Mucosa of descending colon (tissue), 3 donors: ENCODE results near the gene TOP2B. TPM values are rescaled to one million over a fixed set of nuclear protein-coding genes. Genes with fewer than 3 reads are reported as not detected.
A peak's percentile ranks its signal among the peaks of the same experiment; 100 is the strongest.

Source experiments
- ATAC-seq: fragments of 200-7000 bp; cut with Tn5 transposase; one replicate; pipeline ENCODE4 v1.9.1; 2020; ENCODE audit warnings: mild to moderate bottlenecking, moderate library complexity
- DNase-seq, 3 donors: peaks; one replicate each; pipeline ENCODE4 v3.0.0-alpha.2; 2020
- H3K36me3 ChIP-seq: fragments of 200-600 bp; one replicate; pipeline ENCODE4 v1.8.0; 2021; ENCODE audit warnings: low read depth, mild to moderate bottlenecking
- H3K4me1 ChIP-seq: fragments of 200-600 bp; one replicate; pipeline ENCODE4 v1.8.0; 2021; ENCODE audit warnings: low read depth, mild to moderate bottlenecking
- H3K4me3 ChIP-seq: fragments of 200-600 bp; one replicate; pipeline ENCODE4 v1.8.0; 2021; ENCODE audit warnings: mild to moderate bottlenecking
- H3K9me3 ChIP-seq: fragments of 200-600 bp; one replicate; pipeline ENCODE4 v1.8.0; 2021; ENCODE audit warnings: mild to moderate bottlenecking
- intact Hi-C, 2 donors: fragments of 100-400 bp; cut with DNase I in 1 of 2; cut with micrococcal nuclease in 1 of 2; formaldehyde crosslinking; loops; one replicate each; pipeline versions ENCODE4 v1.11.0 to v1.11.1; 2022; cut with DNase I, micrococcal nuclease
- total RNA-seq, 3 donors: library from RNA; stranded (reverse); fragmentation: NEBNext Ultra II Directional in 2 of 3; extraction: Animal tissue kit (Norgen Biotek cat#: 25700) in 2 of 3; gene quantifications; one replicate each; pipeline versions ENCODE4 v1.2.1 to v1.2.4, GENCODE V29; 2021 to 2023
- TF ChIP-seq, protein P1 (sequence below): fragments of 200-600 bp; IDR thresholded peaks from one replicate; pipeline ENCODE4 v1.8.0; 2022; ENCODE audit warnings: antibody characterized with exemption, mild to moderate bottlenecking
- donor health status: DM: no; HTN: no; CAD: no; lungs with moderate emphysema.
- donor health status: DM: no; HTN: no; CAD: no.
- donor health status: DM: no; HTN: yes; CAD: no.

The TOP2B gene
- total RNA-seq, 3 donors from 2014 or later = 72.1 to 111 (median 91.6) TPM

DNA sequence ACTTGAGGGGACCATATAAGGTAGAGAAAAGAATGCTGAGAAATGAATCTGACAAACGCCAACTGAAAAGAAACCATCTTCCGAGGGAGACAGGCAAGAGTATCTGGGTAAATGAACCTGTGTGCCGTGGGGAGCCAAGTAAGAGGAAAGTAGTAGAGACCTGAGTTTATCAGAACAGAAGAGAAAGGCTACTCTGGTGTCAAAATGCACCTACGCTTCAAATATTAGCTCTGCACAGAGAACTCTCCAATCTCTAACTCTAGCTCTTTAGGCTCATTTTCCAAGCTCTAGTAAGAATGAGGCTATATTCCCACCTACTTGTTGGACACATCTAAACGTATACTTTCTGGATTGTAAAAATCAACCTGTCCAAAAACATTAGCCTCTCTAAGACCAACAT is 53.5 kb downstream of the TOP2B start:
- Histone ChIP-seq H3K4me1 (no peaks in the 10 kb centered on the region), H3K36me3 (peaks cover 6% of the 10 kb centered on the region), H3K9me3 (no peaks in the 10 kb centered on the region), H3K4me3 (no peak overlapping the region)
- intact Hi-C loops = no loop called here
- TF ChIP-seq, protein P1, sequence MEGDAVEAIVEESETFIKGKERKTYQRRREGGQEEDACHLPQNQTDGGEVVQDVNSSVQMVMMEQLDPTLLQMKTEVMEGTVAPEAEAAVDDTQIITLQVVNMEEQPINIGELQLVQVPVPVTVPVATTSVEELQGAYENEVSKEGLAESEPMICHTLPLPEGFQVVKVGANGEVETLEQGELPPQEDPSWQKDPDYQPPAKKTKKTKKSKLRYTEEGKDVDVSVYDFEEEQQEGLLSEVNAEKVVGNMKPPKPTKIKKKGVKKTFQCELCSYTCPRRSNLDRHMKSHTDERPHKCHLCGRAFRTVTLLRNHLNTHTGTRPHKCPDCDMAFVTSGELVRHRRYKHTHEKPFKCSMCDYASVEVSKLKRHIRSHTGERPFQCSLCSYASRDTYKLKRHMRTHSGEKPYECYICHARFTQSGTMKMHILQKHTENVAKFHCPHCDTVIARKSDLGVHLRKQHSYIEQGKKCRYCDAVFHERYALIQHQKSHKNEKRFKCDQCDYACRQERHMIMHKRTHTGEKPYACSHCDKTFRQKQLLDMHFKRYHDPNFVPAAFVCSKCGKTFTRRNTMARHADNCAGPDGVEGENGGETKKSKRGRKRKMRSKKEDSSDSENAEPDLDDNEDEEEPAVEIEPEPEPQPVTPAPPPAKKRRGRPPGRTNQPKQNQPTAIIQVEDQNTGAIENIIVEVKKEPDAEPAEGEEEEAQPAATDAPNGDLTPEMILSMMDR = no peak
- ATAC-seq (no peak), DNase-seq (no peak)

DNA sequence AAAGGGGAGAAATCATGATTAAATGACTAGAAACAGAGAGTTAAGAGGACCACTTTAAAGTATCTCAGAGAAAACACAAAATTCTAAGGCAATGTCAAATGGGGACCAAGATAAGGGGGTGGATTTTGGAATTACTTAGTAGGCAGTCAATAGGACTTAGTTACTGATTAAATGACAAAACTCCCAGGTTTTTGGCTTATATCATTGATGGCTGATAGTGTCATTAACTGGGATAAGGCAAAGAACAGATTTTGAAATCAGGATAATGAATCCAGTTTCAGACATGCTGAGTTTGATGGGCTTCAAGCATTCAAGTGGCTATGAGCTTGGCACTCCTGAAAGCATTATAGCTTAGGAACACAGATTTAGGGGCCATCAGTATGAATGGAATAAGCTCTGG is 53.9 kb downstream of the TOP2B start:
- Histone ChIP-seq H3K4me1 (no peaks in the 10 kb centered on the region), H3K4me3 (no peak overlapping the region), H3K9me3 (no peaks in the 10 kb centered on the region), H3K36me3 (peaks cover 6% of the 10 kb centered on the region)
- DNase-seq (no peak), ATAC-seq (no peak)
- intact Hi-C loops = no loop called here
- TF ChIP-seq, protein P1 = no peak

DNA sequence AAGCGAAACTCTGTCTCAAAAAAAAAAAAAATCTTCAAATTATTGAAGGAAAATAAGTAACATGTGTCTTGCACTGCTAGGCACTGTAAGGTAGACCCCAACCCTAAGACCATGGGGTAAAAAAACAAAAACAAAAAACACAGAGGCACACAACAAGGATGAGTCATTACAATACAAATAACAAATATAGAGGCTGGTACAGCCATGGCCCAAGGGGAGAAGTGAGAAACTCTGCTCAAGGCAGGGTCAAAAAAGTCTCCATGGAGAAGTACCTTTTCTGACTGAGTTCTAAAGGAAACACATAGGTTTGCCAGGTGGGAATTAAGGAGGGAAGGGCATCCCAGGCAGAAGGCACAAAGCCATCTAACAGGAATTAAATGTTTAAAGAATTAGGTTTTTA is 54.5 kb downstream of the TOP2B start:
- no peaks in the 10 kb centered on the region for H3K4me1 ChIP-seq
- intact Hi-C loops = no loop called here
- DNase-seq (no peak), ATAC-seq (no peak)
- no peak overlapping the region for H3K4me3 ChIP-seq
- H3K9me3 ChIP-seq = no peaks in the 10 kb centered on the region
- H3K36me3 ChIP-seq = peaks cover 6% of the 10 kb centered on the region
- TF ChIP-seq, protein P1 = no peak

GRCh38 chr3:25604107-25604805 is 60.5 kb downstream of the TOP2B start:
- H3K36me3 ChIP-seq = no peaks in the 10 kb centered on the region
- intact Hi-C loops = loop anchor here in 1 of 2 donors (10.0 kb wide), 1 partner anchor 141 kb away; no protein-coding TSS in a partner anchor
- H3K4me1 ChIP-seq = no peaks in the 10 kb centered on the region
- H3K4me3 ChIP-seq = no peak overlapping the region
- no peak for DNase-seq
- no peaks in the 10 kb centered on the region for H3K9me3 ChIP-seq
- ATAC-seq = peak; percentile 42
- TF ChIP-seq, protein P1 = no peak

DNA sequence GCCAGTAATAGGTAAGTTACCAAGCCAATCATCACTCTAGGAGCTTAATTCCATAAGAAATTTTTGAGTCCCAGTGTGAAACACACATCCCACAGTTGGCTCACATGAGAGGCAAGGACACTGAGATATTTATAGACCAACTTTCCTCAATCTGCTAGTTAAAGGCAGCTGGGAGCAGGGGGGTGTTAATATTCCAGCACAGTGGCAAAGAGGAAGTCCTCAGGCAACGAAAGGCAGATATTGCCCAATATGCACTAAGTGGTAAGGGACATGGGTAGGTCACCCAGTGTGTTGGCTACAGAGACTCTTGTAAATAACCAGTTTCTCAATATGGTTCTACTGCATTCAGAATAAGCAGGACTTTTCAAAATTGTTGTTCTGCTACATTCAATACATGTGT is 61.0 kb downstream of the TOP2B start:
- TF ChIP-seq, protein P1 = no peak
- Histone ChIP-seq H3K36me3 (no peaks in the 10 kb centered on the region), H3K9me3 (no peaks in the 10 kb centered on the region), H3K4me1 (no peaks in the 10 kb centered on the region), H3K4me3 (no peak overlapping the region)
- ATAC-seq (peak; percentile 50), DNase-seq (peak in 1 of 3 donors; percentile 6)
- intact Hi-C loops = loop anchor here in 1 of 2 donors (10.0 kb wide), 1 partner anchor 141 kb away; no protein-coding TSS in a partner anchor
